ENCODE data around the gene CPSF7. TPM values are rescaled to one million over a fixed set of nuclear protein-coding genes. Genes with fewer than 3 reads are reported as not detected.

The CPSF7 gene
- total RNA-seq, 6 experiments from 2014 or later, result 56.9 to 72.4 (median 64.8) TPM

DNA sequence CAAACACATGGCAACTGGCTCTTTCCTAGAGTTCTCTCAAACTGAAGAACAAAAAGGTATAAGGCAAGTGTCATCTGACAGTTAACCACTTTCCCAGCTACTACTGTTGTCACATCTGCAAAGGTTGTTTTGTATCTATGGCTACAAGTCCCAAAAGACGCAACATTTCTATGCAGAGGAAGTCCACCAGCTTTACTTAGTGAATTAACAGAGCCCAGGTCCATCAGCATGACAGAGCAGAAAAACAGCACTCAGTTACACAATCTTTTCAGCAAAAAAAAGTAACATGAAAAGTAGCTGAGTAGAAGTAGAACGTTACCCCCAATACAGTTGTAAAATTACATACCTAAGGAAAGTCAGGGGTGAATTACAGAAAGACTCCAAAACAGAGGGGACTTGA lies 12.1 kb downstream of the CPSF7 start:
- TF ChIP-seq, protein P1, sequence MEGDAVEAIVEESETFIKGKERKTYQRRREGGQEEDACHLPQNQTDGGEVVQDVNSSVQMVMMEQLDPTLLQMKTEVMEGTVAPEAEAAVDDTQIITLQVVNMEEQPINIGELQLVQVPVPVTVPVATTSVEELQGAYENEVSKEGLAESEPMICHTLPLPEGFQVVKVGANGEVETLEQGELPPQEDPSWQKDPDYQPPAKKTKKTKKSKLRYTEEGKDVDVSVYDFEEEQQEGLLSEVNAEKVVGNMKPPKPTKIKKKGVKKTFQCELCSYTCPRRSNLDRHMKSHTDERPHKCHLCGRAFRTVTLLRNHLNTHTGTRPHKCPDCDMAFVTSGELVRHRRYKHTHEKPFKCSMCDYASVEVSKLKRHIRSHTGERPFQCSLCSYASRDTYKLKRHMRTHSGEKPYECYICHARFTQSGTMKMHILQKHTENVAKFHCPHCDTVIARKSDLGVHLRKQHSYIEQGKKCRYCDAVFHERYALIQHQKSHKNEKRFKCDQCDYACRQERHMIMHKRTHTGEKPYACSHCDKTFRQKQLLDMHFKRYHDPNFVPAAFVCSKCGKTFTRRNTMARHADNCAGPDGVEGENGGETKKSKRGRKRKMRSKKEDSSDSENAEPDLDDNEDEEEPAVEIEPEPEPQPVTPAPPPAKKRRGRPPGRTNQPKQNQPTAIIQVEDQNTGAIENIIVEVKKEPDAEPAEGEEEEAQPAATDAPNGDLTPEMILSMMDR (IDR thresholded peaks at IDR 0.05), result no peak
- no peak overlapping the region for H3K4me3 Mint-ChIP-seq
- H3K9me3 Mint-ChIP-seq, result no peaks in the 10 kb centered on the region
- DNase-seq, result peak; percentile 13
- peak overlapping the region; percentile 64 for H3K27ac Mint-ChIP-seq
- peaks cover 13% of the 10 kb centered on the region for H3K4me1 Mint-ChIP-seq (ENCODE audit: low read depth)
- H3K36me3 Mint-ChIP-seq (ENCODE audit: low read depth), result peaks cover 51% of the 10 kb centered on the region
- no peaks in the 10 kb centered on the region for H3K27me3 Mint-ChIP-seq (ENCODE audit: insufficient read depth)

- no peak overlapping the region for H3K4me3 Mint-ChIP-seq
- no peaks in the 10 kb centered on the region for H3K27me3 Mint-ChIP-seq (ENCODE audit: insufficient read depth)
- H3K4me1 Mint-ChIP-seq (ENCODE audit: low read depth), result peaks cover 13% of the 10 kb centered on the region
- DNase-seq, result no peak
- TF ChIP-seq, protein P1 (IDR thresholded peaks at IDR 0.05), result no peak
- H3K9me3 Mint-ChIP-seq, result no peaks in the 10 kb centered on the region
- peak overlapping the region; percentile 2; the same call in 1 of the 2 replicates for H3K27ac Mint-ChIP-seq
- peaks cover 47% of the 10 kb centered on the region for H3K36me3 Mint-ChIP-seq (ENCODE audit: low read depth)
Observed at GRCh38 chr11:61416941-61417340, 12.8 kb downstream of the CPSF7 start.

- TF ChIP-seq, protein P1 (IDR thresholded peaks at IDR 0.05), result no peak
- no peak for DNase-seq
- Mint-ChIP-seq H3K4me3 (no peak overlapping the region), H3K4me1 (ENCODE audit: low read depth) (peaks cover 13% of the 10 kb centered on the region), H3K27ac (no peak overlapping the region), H3K9me3 (no peaks in the 10 kb centered on the region), H3K27me3 (ENCODE audit: insufficient read depth) (no peaks in the 10 kb centered on the region), H3K36me3 (ENCODE audit: low read depth) (peaks cover 51% of the 10 kb centered on the region)
Observed at GRCh38 chr11:61415381-61415780, 14.4 kb downstream of the CPSF7 start.

GRCh38 chr11:61414547-61414946 lies 15.2 kb downstream of the CPSF7 start:
- Mint-ChIP-seq H3K9me3 (no peaks in the 10 kb centered on the region), H3K4me1 (ENCODE audit: low read depth) (peaks cover 13% of the 10 kb centered on the region), H3K27me3 (ENCODE audit: insufficient read depth) (no peaks in the 10 kb centered on the region), H3K36me3 (ENCODE audit: low read depth) (peaks cover 48% of the 10 kb centered on the region), H3K4me3 (no peak overlapping the region), H3K27ac (peak overlapping the region; percentile 52; the same call in 1 of the 2 replicates)
- TF ChIP-seq, protein P1 (IDR thresholded peaks at IDR 0.05), result no peak
- DNase-seq, result no peak

DNA sequence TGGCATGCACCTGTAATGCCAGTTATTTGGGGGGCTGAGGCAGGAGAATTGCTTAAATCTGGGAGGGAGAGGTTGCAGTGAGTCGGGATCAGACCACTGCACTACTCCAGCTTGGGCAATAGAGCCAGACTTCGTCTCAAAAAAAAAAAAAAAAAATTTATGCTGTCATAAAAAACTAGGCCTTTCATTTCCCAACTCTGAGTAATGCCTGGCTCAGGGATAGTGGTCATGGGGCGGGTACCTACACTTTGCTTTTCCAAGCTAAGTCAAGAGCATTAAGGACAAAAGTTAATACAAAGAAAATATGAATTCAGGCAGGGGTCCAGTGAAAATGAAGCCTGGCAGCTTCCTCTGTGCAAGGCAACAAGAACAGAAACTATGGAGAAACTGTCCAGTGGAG lies 16.3 kb downstream of the CPSF7 start:
- H3K4me1 Mint-ChIP-seq (ENCODE audit: low read depth), result peaks cover 13% of the 10 kb centered on the region
- peak; percentile 11 for DNase-seq
- H3K27me3 Mint-ChIP-seq (ENCODE audit: insufficient read depth), result no peaks in the 10 kb centered on the region
- no peak overlapping the region for H3K4me3 Mint-ChIP-seq
- H3K9me3 Mint-ChIP-seq, result no peaks in the 10 kb centered on the region
- peak overlapping the region; percentile 27; the same call in 1 of the 2 replicates for H3K27ac Mint-ChIP-seq
- peaks cover 43% of the 10 kb centered on the region for H3K36me3 Mint-ChIP-seq (ENCODE audit: low read depth)
- TF ChIP-seq, protein P1 (IDR thresholded peaks at IDR 0.05), result no peak

DNA sequence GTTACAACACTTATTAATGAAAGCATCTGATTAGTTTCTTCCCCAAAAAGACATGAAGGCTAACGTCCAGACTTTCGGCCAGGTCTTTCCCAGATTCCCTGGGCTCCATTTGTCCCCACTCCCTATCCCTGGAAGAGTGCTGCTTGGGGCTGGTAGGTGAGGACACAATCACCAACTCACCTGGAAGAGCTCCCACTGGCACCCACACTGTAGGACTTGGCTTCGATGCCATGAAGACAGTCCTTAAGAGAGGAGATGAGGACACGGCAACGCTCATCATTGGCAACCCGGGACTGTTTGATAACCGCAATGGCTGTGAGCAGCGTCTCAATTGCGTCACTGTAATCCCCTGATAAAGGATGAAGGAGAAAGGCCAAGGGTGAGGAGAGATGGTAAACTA lies 18.2 kb downstream of the CPSF7 start:
- TF ChIP-seq, protein P1 (IDR thresholded peaks at IDR 0.05), result no peak

More for the DNA sequence above, 18.2 kb downstream of the CPSF7 start:
- Mint-ChIP-seq H3K4me3 (no peak overlapping the region), H3K27me3 (ENCODE audit: insufficient read depth) (no peaks in the 10 kb centered on the region), H3K36me3 (ENCODE audit: low read depth) (peaks cover 56% of the 10 kb centered on the region), H3K4me1 (ENCODE audit: low read depth) (peaks cover 5% of the 10 kb centered on the region), H3K27ac (no peak overlapping the region), H3K9me3 (no peaks in the 10 kb centered on the region)
- DNase-seq, result no peak
